Globus pallidus (tissue), 1 donor: ENCODE data around the gene CDC37L1.

ENCODE experiments used
- DNase-seq: peaks from one replicate; pipeline ENCODE4 v3.0.0-alpha.2; 2015; ENCODE audit warnings: low spot score

Gene CDC37L1

GRCh38 chr9:4755026-4755609 is 75.7 kb downstream of the CDC37L1 start:
- no peak for DNase-seq

DNA sequence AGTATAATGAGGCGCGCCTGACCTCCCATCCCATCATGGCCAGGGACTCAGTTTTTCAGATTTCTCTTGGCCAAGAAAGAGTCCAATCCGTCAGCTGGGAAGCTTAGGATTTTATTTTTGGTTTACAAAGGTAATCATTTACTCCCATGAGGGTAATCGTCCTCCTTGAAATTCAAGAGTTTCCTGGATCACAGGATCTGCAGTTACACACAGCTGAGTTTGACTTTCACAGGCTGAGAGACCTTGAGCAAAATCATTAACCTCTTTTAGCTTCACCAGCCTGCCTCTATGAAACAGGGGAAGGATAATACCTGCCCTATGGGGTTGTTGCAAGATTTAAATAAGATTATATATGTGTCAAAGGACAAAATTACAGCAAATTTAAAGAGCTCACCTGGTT is 77.1 kb downstream of the CDC37L1 start:
- no peak for DNase-seq
